ENCODE results near the gene DCHS1. TPM values are rescaled to one million over a fixed set of nuclear protein-coding genes. Genes with fewer than 3 reads are reported as not detected.
"Not testable (repeated sequence)": the region's sequence is repeated elsewhere in the genome, so short reads cannot be mapped to it uniquely, and the experiment has no call there.

Gene DCHS1
- 10 to 100 TPM; 14.4 to 15.8 TPM for total RNA-seq
- long read RNA-seq, partial matches to known transcripts: 2 of 4 reads
- long read RNA-seq, other reads (novel, unspliced or antisense): 2 of 4 reads

DNA sequence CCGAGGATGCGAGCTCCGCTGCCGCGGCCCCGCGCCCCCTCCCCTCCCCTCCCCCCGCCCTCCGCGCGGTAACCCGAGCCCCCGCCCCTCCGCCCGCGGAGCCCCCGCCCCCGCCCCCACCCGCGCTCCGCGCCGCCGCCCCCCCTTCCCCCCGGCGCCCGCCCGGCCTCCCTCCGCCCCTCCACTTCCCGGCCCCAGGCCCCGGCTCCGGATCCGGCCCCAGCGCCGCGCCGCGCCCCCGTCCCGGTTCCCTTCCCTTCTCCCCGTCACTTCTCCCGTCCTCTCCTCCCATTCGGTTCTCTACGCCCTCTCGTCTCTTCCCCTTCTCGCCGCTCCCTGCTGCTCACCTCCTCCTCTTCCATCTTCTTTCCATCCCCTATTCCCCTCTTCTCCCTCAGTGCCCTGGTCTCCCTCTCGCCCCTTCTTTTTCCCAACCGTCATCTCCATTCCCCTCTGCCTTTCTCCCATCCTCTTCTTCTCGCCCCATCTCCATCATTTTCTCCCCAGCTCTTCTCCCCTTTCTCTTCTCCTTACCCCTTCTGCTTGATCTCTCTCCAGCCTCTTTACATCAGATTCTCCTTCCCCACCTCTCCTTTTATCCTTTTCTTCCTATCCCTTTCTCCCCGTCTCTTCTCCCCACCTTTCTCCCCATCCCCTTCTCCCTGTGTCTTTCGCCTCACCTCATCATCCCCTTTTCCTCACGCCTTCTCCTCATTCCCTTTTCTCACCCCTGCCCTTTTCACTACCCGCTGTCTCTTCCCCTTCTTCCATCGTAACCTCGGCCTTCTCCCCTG is at the start of gene DCHS1:
TSS of gene DCHS1 (minus strand) at position 20 of the 794 bp plus-strand sequence. CDS start 14,196 bp downstream, outside the sequence.
- peak; percentile 62 for DNase-seq
- peak; percentile 56 to 58 for ATAC-seq
- intact Hi-C loops (cut with DNase I): no loop called here

DNA sequence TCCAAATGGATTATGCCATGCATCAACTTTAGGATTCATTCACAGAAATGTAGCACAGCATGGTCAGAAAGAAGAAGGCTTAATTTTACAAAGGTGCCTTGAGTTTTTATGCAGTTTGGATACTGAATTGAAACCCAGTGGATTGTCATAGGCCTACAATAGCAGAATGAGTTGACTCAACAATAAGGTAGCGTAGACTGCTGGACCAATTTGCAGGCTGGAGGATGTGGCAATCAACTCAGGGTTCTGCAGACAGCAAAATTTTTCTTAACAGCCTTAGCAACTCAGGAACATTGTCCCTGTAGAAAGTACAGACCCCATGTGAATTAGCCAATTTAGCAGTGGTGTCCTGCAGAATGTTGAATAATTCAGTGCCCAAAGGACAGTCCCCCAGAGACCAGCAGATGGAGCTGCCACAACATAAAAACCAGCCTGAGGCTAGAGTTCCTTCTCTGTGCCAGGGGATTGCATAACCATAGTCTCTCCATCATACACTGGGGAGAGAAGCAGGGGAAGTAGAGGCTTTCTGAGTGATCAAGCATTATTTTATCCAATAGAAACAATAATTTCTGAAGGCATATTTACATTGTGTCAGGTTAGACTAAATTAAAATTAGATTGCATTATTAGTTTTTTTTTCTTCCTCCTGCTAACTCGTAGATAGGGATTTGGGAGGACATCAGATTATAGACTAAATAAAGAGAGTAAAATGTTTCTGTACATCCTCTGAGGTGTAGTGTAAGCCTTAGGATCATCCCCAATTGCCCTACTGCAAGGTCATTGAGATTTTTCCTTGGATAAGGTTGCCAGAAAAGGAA is 47.8 kb upstream of the DCHS1 start:
- intact Hi-C loops (cut with DNase I): loop anchor here in 1 of 2 donors (10.0 kb wide), 1 partner anchor 329 kb away; no protein-coding TSS in a partner anchor
- ATAC-seq (peak; percentile 93 to 96), DNase-seq (peak; percentile 53)

- ATAC-seq, DNase-seq: not testable (repeated sequence)
- intact Hi-C loops (cut with DNase I): loop anchor here in 1 of 2 donors (10.0 kb wide), 1 partner anchor 327 kb away; no protein-coding TSS in a partner anchor
Observed at GRCh38 chr11:6701955-6702354, 46.3 kb upstream of the DCHS1 start.

GRCh38 chr11:6695377-6695776 is 39.8 kb upstream of the DCHS1 start:
- intact Hi-C loops (cut with DNase I): no loop called here
- ATAC-seq: peak; percentile 88 to 92
- no peak for DNase-seq

GRCh38 chr11:6694229-6694535 is 38.6 kb upstream of the DCHS1 start:
- DNase-seq (no peak), ATAC-seq (no peak)
- intact Hi-C loops (cut with DNase I): no loop called here

DNA sequence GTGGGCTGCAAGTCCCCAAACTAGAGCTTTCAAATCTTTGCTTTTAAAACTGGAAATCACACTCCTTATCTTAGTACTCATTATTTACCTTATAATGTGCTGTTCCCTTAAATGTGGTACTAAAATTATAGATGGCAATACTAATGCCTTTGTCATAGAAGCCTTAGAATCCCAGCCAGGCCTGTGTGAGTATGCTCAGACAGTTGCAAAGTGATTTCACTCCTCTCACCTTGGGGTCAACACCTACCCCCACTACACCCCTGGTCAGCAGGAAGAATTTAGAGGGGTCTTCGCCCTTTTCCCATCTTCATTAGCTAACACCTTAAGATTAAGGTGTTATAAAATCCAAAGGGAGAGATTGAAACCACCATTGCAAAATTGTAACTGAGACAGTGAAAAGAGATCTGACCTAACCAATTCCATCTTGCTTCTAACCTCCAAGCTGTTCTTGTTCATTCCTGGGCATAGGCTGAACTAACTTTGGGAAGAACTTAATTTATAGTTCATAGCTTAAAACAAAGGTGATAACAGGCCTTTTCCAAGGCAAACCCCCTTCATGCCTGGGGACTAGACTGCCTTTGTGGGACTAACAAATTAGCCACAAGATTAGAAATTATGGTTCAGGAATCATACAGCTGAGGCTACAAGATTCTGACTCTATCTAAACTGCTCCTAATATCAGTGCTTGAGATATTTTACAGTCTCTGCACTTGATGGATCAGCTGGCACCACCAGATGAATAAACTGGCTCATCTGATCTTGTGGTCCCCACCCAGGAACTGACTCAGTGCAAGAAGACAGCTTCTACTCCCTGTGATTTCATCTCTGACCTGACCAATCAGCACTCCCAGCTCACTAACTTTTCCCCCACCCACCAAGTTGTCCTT is 38.0 kb upstream of the DCHS1 start:
- ATAC-seq (peak in 1 of 2 donors; percentile 89), DNase-seq (peak; percentile 57)

DNA sequence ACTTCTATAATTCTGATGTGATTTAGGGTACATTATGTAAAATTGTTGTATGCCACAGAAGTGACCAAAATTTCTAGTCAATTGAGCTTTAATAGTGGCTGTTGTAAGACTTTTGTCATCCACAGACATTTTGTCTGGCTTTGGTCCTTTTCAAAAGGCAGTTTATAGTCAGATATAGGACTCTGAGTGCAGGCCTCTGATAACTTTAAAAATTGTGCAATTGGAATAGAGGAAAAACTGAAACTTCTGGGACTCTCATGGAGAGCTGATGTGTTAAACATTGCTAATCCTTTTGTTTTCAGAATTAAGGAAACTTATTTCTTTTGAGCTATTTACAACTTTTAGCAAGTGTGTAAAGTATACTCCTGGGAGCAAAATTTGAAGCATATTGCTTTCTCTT is 36.5 kb upstream of the DCHS1 start:
- DNase-seq: no peak
- intact Hi-C loops (cut with DNase I): no loop called here
- ATAC-seq: no peak

More for the DNA sequence above, 38.0 kb upstream of the DCHS1 start:
- intact Hi-C loops (cut with DNase I): no loop called here

GRCh38 chr11:6690431-6691132 is 35.0 kb upstream of the DCHS1 start:
- DNase-seq; ATAC-seq; intact Hi-C loops (cut with DNase I): not testable (repeated sequence)

GRCh38 chr11:6687876-6688275 is 32.3 kb upstream of the DCHS1 start:
- intact Hi-C loops (cut with DNase I): loop anchor here in 1 of 2 donors (10.0 kb wide), 1 partner anchor 153 kb away; no protein-coding TSS in a partner anchor
- ATAC-seq: no peak

GRCh38 chr11:6686006-6686405 is 30.4 kb upstream of the DCHS1 start:
- ATAC-seq (no peak), DNase-seq (no peak)
- intact Hi-C loops (cut with DNase I): loop anchor here in 1 of 2 donors (10.0 kb wide), 1 partner anchor 151 kb away; no protein-coding TSS in a partner anchor

More at GRCh38 chr11:6687876-6688275, 32.3 kb upstream of the DCHS1 start:
- no peak for DNase-seq

DNA sequence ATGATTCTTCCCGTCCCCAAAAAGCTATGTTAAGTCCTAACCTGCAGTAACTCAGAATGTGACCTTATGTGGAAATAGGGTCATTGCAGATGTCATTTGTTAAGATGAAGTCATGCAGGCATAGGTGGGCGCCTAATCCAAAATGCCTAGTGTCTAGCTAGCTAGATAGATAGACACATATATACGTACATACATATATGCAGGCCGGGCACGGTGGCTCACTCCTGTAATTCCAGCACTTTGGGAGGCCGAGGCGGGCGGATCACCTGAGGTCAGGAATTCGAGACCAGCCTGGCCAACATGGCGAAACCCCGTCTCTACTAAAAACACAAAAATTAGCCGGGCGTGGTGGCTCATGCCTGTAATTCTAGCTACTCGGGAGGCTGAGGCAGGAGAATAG is 28.5 kb upstream of the DCHS1 start:
- DNase-seq, ATAC-seq: not testable (repeated sequence)
- intact Hi-C loops (cut with DNase I): loop anchor here (5.0 to 10.0 kb wide), 4 partner anchors 62 to 152 kb away; partner anchors contain the start of genes ILK (in 1 of the 2) and RRP8 (in 1 of the 2)

DNA sequence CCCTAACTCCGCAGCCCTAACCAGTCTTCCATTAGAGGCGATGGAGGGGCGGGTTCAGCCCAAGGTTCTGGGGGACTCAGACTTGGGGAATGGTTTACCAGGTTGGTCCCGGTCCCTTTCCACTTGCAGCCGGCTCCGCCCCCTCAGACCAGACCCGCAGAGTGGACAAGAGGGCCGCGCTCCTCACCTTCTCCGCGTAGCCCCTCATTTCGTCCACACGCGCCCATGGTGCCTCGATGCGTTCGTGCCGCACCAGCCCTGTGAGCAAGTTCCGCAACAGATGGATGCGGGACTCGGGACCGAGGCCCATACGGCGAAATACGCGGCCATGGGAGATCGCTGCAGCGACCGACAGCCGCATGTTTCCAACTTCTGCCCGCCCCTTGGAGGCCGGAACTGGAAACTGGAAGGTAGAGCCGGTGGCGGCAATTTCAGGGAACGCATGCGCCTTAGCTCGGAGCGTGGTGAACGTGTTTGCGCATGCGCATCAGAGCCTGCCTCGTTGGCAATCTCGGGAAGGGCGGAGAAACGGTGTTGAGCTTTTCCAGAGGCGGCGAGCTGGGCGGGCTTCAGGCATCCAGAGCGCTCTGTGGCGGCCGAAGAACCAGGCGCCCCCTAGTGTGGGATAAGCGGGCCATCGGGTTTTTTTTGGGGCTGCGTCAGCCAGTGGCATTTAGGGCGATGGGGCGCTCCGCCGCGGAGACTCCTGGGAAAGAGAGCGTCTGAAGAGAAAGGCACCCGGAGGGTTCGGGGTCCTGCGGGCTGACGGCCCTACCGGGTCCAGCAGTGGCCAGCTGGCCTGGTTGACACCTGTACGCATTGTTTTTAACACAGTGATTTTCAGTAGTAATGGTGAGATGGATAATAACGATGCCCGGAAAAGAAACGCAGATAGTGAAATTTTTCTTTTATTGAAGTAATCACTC is 27.6 kb upstream of the DCHS1 start, which contains the start of gene MRPL17:
TSS of gene MRPL17 (minus strand) at position 405 of the 926 bp plus-strand sequence. CDS start at position 361, 44 bp downstream.
- ATAC-seq: peak; percentile 98
- intact Hi-C loops (cut with DNase I): loop anchor here (5.0 to 10.0 kb wide), 4 partner anchors 61 to 151 kb away; partner anchors contain the start of genes ILK (in 1 of the 2) and RRP8 (in 1 of the 2)
- peak; percentile 100 for DNase-seq

DNA sequence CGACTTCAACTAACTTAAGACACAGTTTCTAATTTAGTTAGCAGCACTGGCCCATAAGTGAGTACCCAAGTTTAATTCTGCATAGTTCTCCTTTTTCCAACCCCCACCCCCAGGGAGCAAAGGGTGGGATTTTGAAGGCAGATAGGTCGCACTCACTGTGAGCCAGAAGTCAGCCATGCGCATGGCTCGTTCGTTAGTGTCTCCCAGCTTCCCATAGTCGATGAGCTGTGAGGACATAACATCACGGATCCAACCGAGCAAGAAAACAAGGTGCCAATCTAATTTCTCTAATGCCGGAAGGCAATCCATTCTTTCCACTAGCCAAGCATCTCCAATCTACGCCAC is 27.0 kb upstream of the DCHS1 start:
- intact Hi-C loops (cut with DNase I): loop anchor here (5.0 to 10.0 kb wide), 4 partner anchors 60 to 150 kb away; partner anchors contain the start of genes ILK (in 1 of the 2) and RRP8 (in 1 of the 2)
- ATAC-seq (peak; percentile 1 to 5), DNase-seq (no peak)

DNA sequence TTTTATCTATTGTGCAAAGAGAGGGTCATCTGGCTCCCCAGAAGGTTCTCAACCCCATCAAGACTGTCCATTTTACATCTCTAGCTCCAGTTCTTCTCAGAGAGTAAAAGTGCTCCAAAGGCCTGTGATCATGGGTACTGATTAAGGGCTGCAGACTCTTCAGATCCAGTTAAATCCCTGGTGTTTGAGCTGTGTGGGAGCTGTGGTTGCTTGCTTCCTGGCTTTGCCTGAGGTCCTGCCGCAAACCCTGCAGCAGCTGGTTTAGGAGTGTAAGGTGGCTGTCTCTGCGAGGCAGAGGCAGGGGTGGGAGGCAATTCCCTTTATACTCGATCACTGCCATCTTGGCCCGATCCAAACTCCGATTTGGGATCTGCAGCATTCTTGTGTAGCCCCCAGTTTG is 26.3 kb upstream of the DCHS1 start:
- no peak for DNase-seq
- no peak for ATAC-seq
- intact Hi-C loops (cut with DNase I): loop anchor here (5.0 to 10.0 kb wide), 4 partner anchors 60 to 150 kb away; partner anchors contain the start of genes ILK (in 1 of the 2) and RRP8 (in 1 of the 2)

GRCh38 chr11:6681505-6681904 is 25.9 kb upstream of the DCHS1 start:
- intact Hi-C loops (cut with DNase I): loop anchor here (5.0 to 10.0 kb wide), 4 partner anchors 59 to 149 kb away; partner anchors contain the start of genes ILK (in 1 of the 2) and RRP8 (in 1 of the 2)
- ATAC-seq (no peak), DNase-seq (no peak)

DNA sequence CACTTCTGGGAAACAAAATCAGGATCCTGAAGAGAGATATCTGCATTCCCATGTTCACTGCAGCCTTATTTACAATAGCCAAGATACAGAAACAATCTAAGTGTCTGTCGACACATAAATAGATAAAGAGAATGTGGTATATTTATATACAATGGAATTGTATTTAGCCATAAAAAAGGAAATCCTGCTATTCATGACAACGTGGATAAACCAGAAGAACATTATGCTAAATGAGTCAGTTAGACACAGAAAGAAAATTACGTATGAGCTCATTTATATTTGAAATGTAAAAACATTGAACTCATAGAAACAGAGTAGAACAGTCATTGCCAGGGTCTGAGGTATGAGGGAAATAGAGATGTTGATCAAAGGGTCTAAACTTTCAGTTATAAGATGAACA is 21.4 kb upstream of the DCHS1 start:
- no peak for DNase-seq
- ATAC-seq: no peak
- intact Hi-C loops (cut with DNase I): no loop called here
